Kidney (tissue), 14 donors: ENCODE measurements around the gene SCYGR4. TPM values are rescaled to one million over a fixed set of nuclear protein-coding genes. Genes with fewer than 3 reads are reported as not detected.

Source experiments
- DNase-seq, 5 donors: peaks; one replicate each; pipeline ENCODE4 v3.0.0-alpha.2; 2013 to 2020
- FAIRE-seq: peaks from 2 replicates; lab custom pipeline; 2012; peaks lifted over from hg19 to GRCh38; lab: Jason Lieb, UNC
- H3K27ac ChIP-seq, 2 donors: one replicate each; pipeline ENCODE4 v1.7.0; 2013; ENCODE audit warnings: low read depth in 2 of 2, low read length in 2 of 2, inconsistent platforms in 1 of 2
- H3K27me3 ChIP-seq: one replicate; pipeline ENCODE4 v1.7.1; 2013; ENCODE audit warnings: low read length, inconsistent platforms; ENCODE audit not compliant: control insufficient read depth, insufficient read depth
- H3K36me3 ChIP-seq, 3 donors: one replicate each; pipeline versions ENCODE4 v1.7.0 to v1.7.1; 2013; ENCODE audit warnings: low read length in 3 of 3, control low read depth in 1 of 3, inconsistent platforms in 1 of 3; ENCODE audit not compliant: insufficient read depth in 3 of 3, control insufficient read depth in 2 of 3
- H3K4me1 ChIP-seq, 3 donors: one replicate each; pipeline versions ENCODE4 v1.7.0 to v1.7.1; 2013; ENCODE audit warnings: low read length in 3 of 3, inconsistent platforms in 1 of 3, low read depth in 1 of 3; ENCODE audit not compliant: control insufficient read depth in 2 of 3, insufficient read depth in 2 of 3
- H3K4me3 ChIP-seq, 3 donors: one replicate each; pipeline versions ENCODE4 v1.7.0 to v1.8.1; 2013; ENCODE audit warnings: low read length in 3 of 3, control low read depth in 1 of 3, inconsistent platforms in 1 of 3
- H3K9ac ChIP-seq, 3 donors: one replicate each; pipeline versions ENCODE4 v1.7.0 to v1.7.1; 2013; ENCODE audit warnings: low read length in 3 of 3, control low read depth in 1 of 3, inconsistent platforms in 1 of 3
- H3K9me3 ChIP-seq, 3 donors: one replicate each; pipeline versions ENCODE4 v1.7.0 to v1.7.1; 2013; ENCODE audit warnings: low read length in 3 of 3, control low read depth in 1 of 3, inconsistent platforms in 1 of 3; ENCODE audit not compliant: control insufficient read depth in 2 of 3, insufficient read depth in 1 of 3
- CTCF ChIP-seq: IDR thresholded peaks from 3 replicates; pipeline ENCODE4 v1.5.1; 2012; ENCODE audit warnings: mild to moderate bottlenecking, moderate library complexity, borderline replicate concordance; ENCODE audit not compliant: insufficient read depth; ENCODE audit errors: extremely low read depth
- intact Hi-C: fragments of 100-400 bp; cut with DNase I; formaldehyde crosslinking; loops from one replicate; pipeline ENCODE4 v1.11.1; 2022
- polyA plus RNA-seq: library from polyadenylated mRNA; stranded (reverse); fragments of 350-450 nt; fragmentation: Illumina TruSeq; extraction: RNeasy Lipid Tissue Mini Kit (QIAGEN cat#74804); gene quantifications from one replicate; pipeline ENCODE4 v1.2.3, GENCODE V29; 2014; ENCODE audit warnings: low read depth, low replicate concordance; ENCODE audit not compliant: insufficient read depth
- total RNA-seq: library from RNA; stranded (reverse); fragmentation: NEBNext Ultra II Directional; extraction: Animal tissue kit (Norgen Biotek cat#: 25700); gene quantifications from one replicate; pipeline ENCODE4 v1.2.1, GENCODE V29; 2021
- donor health status: control.
- donor health status: control.
- donor health status: control.
- donor health status: control.
- donor health status: control.
- donor health status: DM: yes; HTN: yes; CAD: no.
- donor health status: Normal renal cell carcinoma (clear cell type).

The SCYGR4 gene
- total and polyA plus RNA-seq, 2 donors from 2014 or later = not detected

- intact Hi-C loops = no loop called here
- no peak for FAIRE-seq
- TF ChIP-seq CTCF = no peak
- no peak for DNase-seq
- Histone ChIP-seq H3K27ac (no peak overlapping the region), H3K9ac (no peak overlapping the region), H3K9me3 (no peaks in the 10 kb centered on the region), H3K27me3 (no peaks in the 10 kb centered on the region), H3K4me1 (no peaks in the 10 kb centered on the region), H3K36me3 (no peaks in the 10 kb centered on the region), H3K4me3 (no peak overlapping the region)
These were observed 4.6 kb upstream of the SCYGR4 start for GRCh38 chr2:227612546-227613271.

GRCh38 chr2:227613272-227613660, 4.0 kb upstream of the SCYGR4 start:
- intact Hi-C loops = no loop called here

GRCh38 chr2:227614246-227614645, 3.1 kb upstream of the SCYGR4 start:
- Histone ChIP-seq H3K36me3 (no peaks in the 10 kb centered on the region), H3K9me3 (no peaks in the 10 kb centered on the region), H3K4me3 (no peak overlapping the region), H3K27me3 (no peaks in the 10 kb centered on the region), H3K27ac (no peak overlapping the region), H3K4me1 (no peaks in the 10 kb centered on the region), H3K9ac (no peak overlapping the region)
- FAIRE-seq = no peak
- no peak for TF ChIP-seq CTCF
- no peak for DNase-seq
- intact Hi-C loops = no loop called here

More at GRCh38 chr2:227613272-227613660, 4.0 kb upstream of the SCYGR4 start:
- Histone ChIP-seq H3K4me3 (no peak overlapping the region), H3K9ac (no peak overlapping the region), H3K4me1 (no peaks in the 10 kb centered on the region), H3K9me3 (no peaks in the 10 kb centered on the region), H3K27me3 (no peaks in the 10 kb centered on the region), H3K27ac (no peak overlapping the region), H3K36me3 (no peaks in the 10 kb centered on the region)
- no peak for FAIRE-seq
- no peak for DNase-seq
- TF ChIP-seq CTCF = no peak
